ENCODE data around the gene KEL. TPM values are rescaled to one million over a fixed set of nuclear protein-coding genes. Genes with fewer than 3 reads are reported as not detected.
A peak's percentile ranks its signal among the peaks of the same experiment; 100 is the strongest.
"Not testable (repeated sequence)": the region's sequence is repeated elsewhere in the genome, so short reads cannot be mapped to it uniquely, and the experiment has no call there.

Gene KEL
- 0.08 and 0.69 TPM in 2 replicates for total RNA-seq (2014; rRNA removed; shearing (Covaris generic))

GRCh38 chr7:142961973-142962926 lies at the start of gene KEL:
TSS of gene KEL (minus strand) at chr7:142962363. CDS start at chr7:142962206, 157 bp downstream.
- Histone ChIP-seq H3K4me1 (no peaks in the 10 kb centered on the region), H3K36me3 (no peaks in the 10 kb centered on the region), H3K27me3 (no peaks in the 10 kb centered on the region), H3K9me3 (replicated peaks) (no peaks in the 10 kb centered on the region), H3K27ac (no peak within 1 kb of the TSS), H3K4me3 (no peak within 1 kb of the TSS)
- DNase-seq: no peak

GRCh38 chr7:143008007-143008901 lies 46.1 kb upstream of the KEL start:
- Histone ChIP-seq H3K27ac (no peak overlapping the region), H3K4me1 (no peaks in the 10 kb centered on the region), H3K9me3 (replicated peaks) (no peaks in the 10 kb centered on the region), H3K4me3 (no peak overlapping the region), H3K36me3 (no peaks in the 10 kb centered on the region), H3K27me3 (no peaks in the 10 kb centered on the region)
- peak; percentile 58 to 83 for DNase-seq

GRCh38 chr7:143005632-143006260 lies 43.6 kb upstream of the KEL start:
- H3K9me3 ChIP-seq (replicated peaks): no peaks in the 10 kb centered on the region
- no peak overlapping the region for H3K27ac ChIP-seq
- no peaks in the 10 kb centered on the region for H3K4me1 ChIP-seq
- no peak overlapping the region for H3K4me3 ChIP-seq
- no peaks in the 10 kb centered on the region for H3K27me3 ChIP-seq
- DNase-seq: no peak
- H3K36me3 ChIP-seq: no peaks in the 10 kb centered on the region

- H3K4me3 ChIP-seq: peak overlapping the region; percentile 14; the same call in 1 of the 2 replicates
- H3K9me3 ChIP-seq (replicated peaks): no peaks in the 10 kb centered on the region
- H3K27ac ChIP-seq: no peak overlapping the region
- H3K36me3 ChIP-seq: no peaks in the 10 kb centered on the region
- DNase-seq: peak; percentile 22 to 65
- no peaks in the 10 kb centered on the region for H3K27me3 ChIP-seq
- H3K4me1 ChIP-seq: no peaks in the 10 kb centered on the region
Measured at GRCh38 chr7:143003393-143004051, 41.4 kb upstream of the KEL start.

- Histone ChIP-seq H3K4me3 (peak overlapping the region; percentile 14; the same call in 1 of the 2 replicates), H3K27ac (no peak overlapping the region), H3K9me3 (replicated peaks) (no peaks in the 10 kb centered on the region), H3K4me1 (no peaks in the 10 kb centered on the region), H3K27me3 (no peaks in the 10 kb centered on the region), H3K36me3 (no peaks in the 10 kb centered on the region)
- DNase-seq: no peak
Measured at GRCh38 chr7:143002898-143003297, 40.7 kb upstream of the KEL start.

GRCh38 chr7:143002106-143002505 lies 39.9 kb upstream of the KEL start:
- Histone ChIP-seq H3K4me1 (no peaks in the 10 kb centered on the region), H3K4me3 (no peak overlapping the region), H3K9me3 (replicated peaks) (no peaks in the 10 kb centered on the region), H3K27ac (no peak overlapping the region), H3K36me3 (no peaks in the 10 kb centered on the region), H3K27me3 (no peaks in the 10 kb centered on the region)
- no peak for DNase-seq

GRCh38 chr7:143000648-143001047 lies 38.5 kb upstream of the KEL start:
- no peak for DNase-seq
- Histone ChIP-seq H3K9me3 (replicated peaks) (no peaks in the 10 kb centered on the region), H3K27ac (no peak overlapping the region)

GRCh38 chr7:142999793-143000192 lies 37.6 kb upstream of the KEL start:
- no peak overlapping the region for H3K4me3 ChIP-seq
- no peak overlapping the region for H3K27ac ChIP-seq
- no peaks in the 10 kb centered on the region for H3K9me3 ChIP-seq (replicated peaks)
- no peak for DNase-seq
- H3K27me3 ChIP-seq: no peaks in the 10 kb centered on the region
- H3K36me3 ChIP-seq: no peaks in the 10 kb centered on the region
- no peaks in the 10 kb centered on the region for H3K4me1 ChIP-seq

More at GRCh38 chr7:143000648-143001047, 38.5 kb upstream of the KEL start:
- no peaks in the 10 kb centered on the region for H3K4me1 ChIP-seq
- no peaks in the 10 kb centered on the region for H3K36me3 ChIP-seq
- no peaks in the 10 kb centered on the region for H3K27me3 ChIP-seq
- no peak overlapping the region for H3K4me3 ChIP-seq

GRCh38 chr7:142998966-142999365 lies 36.8 kb upstream of the KEL start:
- Histone ChIP-seq H3K4me1 (no peaks in the 10 kb centered on the region), H3K36me3 (no peaks in the 10 kb centered on the region), H3K27ac (no peak overlapping the region), H3K4me3 (no peak overlapping the region), H3K9me3 (replicated peaks) (no peaks in the 10 kb centered on the region), H3K27me3 (no peaks in the 10 kb centered on the region)
- DNase-seq: no peak

GRCh38 chr7:142997456-142997989 lies 35.4 kb upstream of the KEL start:
- Histone ChIP-seq H3K27me3 (no peaks in the 10 kb centered on the region), H3K36me3 (no peaks in the 10 kb centered on the region), H3K4me1 (no peaks in the 10 kb centered on the region), H3K4me3 (no peak overlapping the region), H3K9me3 (replicated peaks) (no peaks in the 10 kb centered on the region), H3K27ac (no peak overlapping the region)
- no peak for DNase-seq

GRCh38 chr7:142992427-142992826 lies 30.3 kb upstream of the KEL start:
- Histone ChIP-seq H3K9me3 (replicated peaks) (no peaks in the 10 kb centered on the region), H3K27me3 (no peaks in the 10 kb centered on the region), H3K36me3 (no peaks in the 10 kb centered on the region), H3K4me1 (no peaks in the 10 kb centered on the region), H3K4me3 (no peak overlapping the region), H3K27ac (no peak overlapping the region)
- DNase-seq: no peak

- DNase-seq: no peak
- Histone ChIP-seq H3K4me3 (no peak overlapping the region), H3K4me1 (no peaks in the 10 kb centered on the region), H3K36me3 (no peaks in the 10 kb centered on the region), H3K27me3 (no peaks in the 10 kb centered on the region), H3K27ac (no peak overlapping the region), H3K9me3 (replicated peaks) (no peaks in the 10 kb centered on the region)
Measured at GRCh38 chr7:142984297-142984696, 22.1 kb upstream of the KEL start.

- Histone ChIP-seq H3K27ac (no peak overlapping the region), H3K9me3 (replicated peaks) (no peaks in the 10 kb centered on the region), H3K4me1 (no peaks in the 10 kb centered on the region), H3K36me3 (no peaks in the 10 kb centered on the region), H3K4me3 (no peak overlapping the region), H3K27me3 (no peaks in the 10 kb centered on the region)
- no peak for DNase-seq
Measured at GRCh38 chr7:142983825-142984224, 21.7 kb upstream of the KEL start.

- H3K36me3 ChIP-seq; H3K4me1 ChIP-seq; DNase-seq; H3K27me3 ChIP-seq; H3K27ac ChIP-seq; H3K9me3 ChIP-seq (replicated peaks); H3K4me3 ChIP-seq: not testable (repeated sequence)
Measured at GRCh38 chr7:142978402-142978801, 16.2 kb upstream of the KEL start.

All from SJCRH30 (cell line).